Endothelial cell of umbilical vein (primary cell): ENCODE measurements around the gene NLRC3. TPM values are rescaled to one million over a fixed set of nuclear protein-coding genes. Genes with fewer than 3 reads are reported as not detected.

Source experiments
- BruUV-seq: library from RNA; stranded (reverse); fragments of 400-500 nt; replicated peaks from 2 replicates; lab custom pipeline; 2021; lab: Mats Ljungman, UMichigan
- CTCF ChIA-PET: fragments of 300-600, 350-600 bp; sonication (Branson Sonifier 250); formaldehyde crosslinking; loops from one replicate; lab custom pipeline; 2021; ENCODE audit warnings: antibody characterized with exemption, inconsistent platforms; lab: Charles Lee
- POLR2A ChIA-PET: fragments of 300-600, 350-600 bp; sonication (Branson Sonifier 250); formaldehyde crosslinking; loops from one replicate; lab custom pipeline; 2021; ENCODE audit warnings: antibody characterized with exemption, inconsistent platforms; lab: Charles Lee
- DNase-seq: peaks from one replicate; pipeline ENCODE4 v3.0.0-alpha.2; 2011; ENCODE audit warnings: low read depth, low spot score
- FAIRE-seq: peaks from 2 replicates; lab custom pipeline; 2011; peaks lifted over from hg19 to GRCh38; lab: Jason Lieb, UNC
- H2AFZ ChIP-seq: 2 replicates; pipeline ENCODE4 v1.6.0; 2012; ENCODE audit warnings: low read depth, low read length, control low read depth, inconsistent platforms
- H3K27ac ChIP-seq: 2 replicates; pipeline ENCODE4 v1.5.1; 2011; ENCODE audit warnings: low read depth, mild to moderate bottlenecking, control low read depth, low read length, moderate library complexity; ENCODE audit not compliant: insufficient read depth
- H3K27me3 ChIP-seq, 2 experiments: 2 replicates each; pipeline versions ENCODE4 v1.6.0 to v1.6.1; 2011; ENCODE audit warnings: low read length in 2 of 2, mixed read lengths in 1 of 2; ENCODE audit not compliant: control insufficient read depth in 2 of 2, insufficient read depth in 2 of 2
- H3K36me3 ChIP-seq, 2 experiments: 2 replicates in 1 of 2; 3 replicates in 1 of 2; pipeline ENCODE4 v1.5.1; 2011; ENCODE audit warnings: low read length in 2 of 2, mild to moderate bottlenecking in 1 of 2, moderate library complexity in 1 of 2; ENCODE audit not compliant: control insufficient read depth in 2 of 2, insufficient read depth in 2 of 2; ENCODE audit errors: extremely low read depth in 1 of 2
- H3K4me1 ChIP-seq: 3 replicates; pipeline ENCODE4 v1.5.1; 2011; ENCODE audit warnings: mild to moderate bottlenecking, low read length; ENCODE audit not compliant: control insufficient read depth, insufficient read depth; ENCODE audit errors: extremely low read depth
- H3K4me2 ChIP-seq: 2 replicates; pipeline ENCODE4 v1.6.1; 2011; ENCODE audit warnings: low read length, control low read depth, mixed read lengths; ENCODE audit not compliant: insufficient read depth
- H3K4me3 ChIP-seq, 3 experiments: fragments of 200-600 bp in 1 of 3; sonication (generic), shearing (Covaris generic) in 1 of 3; replicated peaks in 1 of 3; 2 replicates each; pipeline ENCODE4 v1.5.1; 2011 to 2016; ENCODE audit warnings: control low read depth in 3 of 3, low read length in 3 of 3, mild to moderate bottlenecking in 2 of 3, inconsistent platforms in 1 of 3, low read depth in 1 of 3, moderate library complexity in 1 of 3; ENCODE audit not compliant: insufficient read depth in 1 of 3
- H3K79me2 ChIP-seq: 2 replicates; pipeline ENCODE4 v1.6.0; 2012; ENCODE audit warnings: low read length, inconsistent platforms; ENCODE audit not compliant: control insufficient read depth, insufficient read depth
- H3K9ac ChIP-seq: replicated peaks from 2 replicates; pipeline ENCODE3; 2011; ENCODE audit warnings: low read length, control low read depth; ENCODE audit not compliant: insufficient read depth; ENCODE audit errors: extremely low read depth
- H3K9me1 ChIP-seq: replicated peaks from 3 replicates; pipeline ENCODE4 v1.6.0; 2011; ENCODE audit warnings: mild to moderate bottlenecking, low read length; ENCODE audit not compliant: control insufficient read depth, insufficient read depth; ENCODE audit errors: extremely low read depth
- H3K9me3 ChIP-seq: replicated peaks from 2 replicates; pipeline ENCODE4 v1.5.1; 2012; ENCODE audit warnings: low read length, inconsistent platforms; ENCODE audit not compliant: control insufficient read depth, insufficient read depth
- H4K20me1 ChIP-seq: replicated peaks from 2 replicates; pipeline ENCODE3; 2011; ENCODE audit warnings: mild to moderate bottlenecking, low read length; ENCODE audit not compliant: control insufficient read depth, insufficient read depth; ENCODE audit errors: extremely low read depth
- EZH2 ChIP-seq: IDR thresholded peaks from 2 replicates; pipeline ENCODE4 v1.6.1; 2012; ENCODE audit warnings: borderline replicate concordance, low read depth, mild to moderate bottlenecking, moderate library complexity, low read length, inconsistent platforms; ENCODE audit not compliant: severe bottlenecking
- FOS ChIP-seq: IDR thresholded peaks from 2 replicates; pipeline ENCODE4 v1.6.1; 2011; ENCODE audit warnings: mild to moderate bottlenecking, low read length, moderate library complexity, borderline replicate concordance; ENCODE audit not compliant: insufficient read depth
- GATA2 ChIP-seq: IDR thresholded peaks from 2 replicates; pipeline ENCODE4 v1.7.0; 2011; ENCODE audit warnings: low read depth, mild to moderate bottlenecking, moderate library complexity, mixed read lengths, low read length; ENCODE audit not compliant: insufficient read length, insufficient read depth
- JUN ChIP-seq: IDR thresholded peaks from 2 replicates; pipeline ENCODE4 v1.6.1; 2011; ENCODE audit warnings: borderline replicate concordance, low read depth; ENCODE audit not compliant: insufficient read length, insufficient read depth
- MYC ChIP-seq: IDR thresholded peaks from one replicate; pipeline ENCODE4 v1.6.1; 2011; ENCODE audit warnings: mild to moderate bottlenecking, low read depth, low read length
- POLR2A ChIP-seq: IDR thresholded peaks from 2 replicates; pipeline ENCODE4 v1.6.1; 2012; ENCODE audit warnings: low read depth, mild to moderate bottlenecking, control low read depth, low read length
- POLR2AphosphoS5 ChIP-seq: IDR thresholded peaks from 2 replicates; pipeline ENCODE4 v1.6.1; 2012; ENCODE audit warnings: low read depth, mild to moderate bottlenecking, control low read depth, low read length, moderate library complexity; ENCODE audit not compliant: insufficient read depth
- dilution Hi-C: fragments of 300-500 bp; cut with MboI; formaldehyde crosslinking; loops from one replicate; pipeline ENCODE4 v1.15.0; 2019; ENCODE audit warnings: low sequenced_read_pairs; ENCODE audit not compliant: extremely low pct_ligation_motif_present
- intact Hi-C: fragments of 100-400 bp; cut with micrococcal nuclease; formaldehyde crosslinking; loops from one replicate; pipeline ENCODE4 v1.10.0; 2022
- polyA plus RNA-seq, 4 experiments: library from polyadenylated mRNA; depleted of rRNA in 3 of 4; stranded (reverse) in 3 of 4; unstranded in 1 of 4; fragments of >200 nt; gene quantifications; 2 replicates each; pipeline versions ENCODE4 v1.2.1 to v1.2.3, GENCODE V29; 2011 to 2012; ENCODE audit warnings: missing spikeins in 1 of 4
- total RNA-seq: library from RNA; stranded (reverse); gene quantifications from 2 replicates; pipeline ENCODE4 v1.2.3, GENCODE V29; 2021
- TF ChIP-seq, protein P1 (sequence below), 2 donors: IDR thresholded peaks; 1 replicate in 1 of 2; 2 replicates in 1 of 2; pipeline ENCODE4 v1.5.1; 2011; ENCODE audit warnings: low read length in 2 of 2, mild to moderate bottlenecking in 2 of 2, moderate library complexity in 2 of 2, control low read depth in 1 of 2, inconsistent platforms in 1 of 2, low read depth in 1 of 2; ENCODE audit not compliant: insufficient read depth in 1 of 2; ENCODE audit errors: extremely low read depth in 1 of 2
- TF ChIP-seq, protein P2 (sequence below): IDR thresholded peaks from 2 replicates; pipeline ENCODE4 v1.6.1; 2011; ENCODE audit not compliant: insufficient read depth, insufficient read length

The NLRC3 gene
- total and polyA plus RNA-seq, 2 donors (not counting 3 experiments of a cell fraction or from before 2014, with no cell fraction given): 0.84 to 3.4 TPM

GRCh38 chr16:3597226-3597625 is 20.0 kb upstream of the NLRC3 start:
- H3K9me3 ChIP-seq: no peaks in the 10 kb centered on the region
- no peaks in the 10 kb centered on the region for H3K36me3 ChIP-seq
- no peak overlapping the region for H3K4me2 ChIP-seq
- no peaks in the 10 kb centered on the region for H3K79me2 ChIP-seq
- FAIRE-seq (no peak), DNase-seq (no peak)
- no TSS peak for BruUV-seq
- H3K4me3 ChIP-seq: no peak overlapping the region
- dilution Hi-C loops (no loop called here), intact Hi-C loops (no loop called here)
- H3K4me1 ChIP-seq: no peaks in the 10 kb centered on the region
- H3K27ac ChIP-seq: no peak overlapping the region
- H4K20me1 ChIP-seq: no peaks in the 10 kb centered on the region
- ChIA-PET CTCF (no interaction called here), POLR2A (no interaction called here)
- H3K9ac ChIP-seq: no peak overlapping the region
- H3K9me1 ChIP-seq: no peaks in the 10 kb centered on the region
- H2AFZ ChIP-seq: no peak overlapping the region
- H3K27me3 ChIP-seq: no peaks in the 10 kb centered on the region
- TF ChIP-seq POLR2AphosphoS5 (no peak), FOS (no peak), GATA2 (no peak), MYC (no peak), POLR2A (no peak), EZH2 (no peak), JUN (no peak)
- TF ChIP-seq, protein P1, sequence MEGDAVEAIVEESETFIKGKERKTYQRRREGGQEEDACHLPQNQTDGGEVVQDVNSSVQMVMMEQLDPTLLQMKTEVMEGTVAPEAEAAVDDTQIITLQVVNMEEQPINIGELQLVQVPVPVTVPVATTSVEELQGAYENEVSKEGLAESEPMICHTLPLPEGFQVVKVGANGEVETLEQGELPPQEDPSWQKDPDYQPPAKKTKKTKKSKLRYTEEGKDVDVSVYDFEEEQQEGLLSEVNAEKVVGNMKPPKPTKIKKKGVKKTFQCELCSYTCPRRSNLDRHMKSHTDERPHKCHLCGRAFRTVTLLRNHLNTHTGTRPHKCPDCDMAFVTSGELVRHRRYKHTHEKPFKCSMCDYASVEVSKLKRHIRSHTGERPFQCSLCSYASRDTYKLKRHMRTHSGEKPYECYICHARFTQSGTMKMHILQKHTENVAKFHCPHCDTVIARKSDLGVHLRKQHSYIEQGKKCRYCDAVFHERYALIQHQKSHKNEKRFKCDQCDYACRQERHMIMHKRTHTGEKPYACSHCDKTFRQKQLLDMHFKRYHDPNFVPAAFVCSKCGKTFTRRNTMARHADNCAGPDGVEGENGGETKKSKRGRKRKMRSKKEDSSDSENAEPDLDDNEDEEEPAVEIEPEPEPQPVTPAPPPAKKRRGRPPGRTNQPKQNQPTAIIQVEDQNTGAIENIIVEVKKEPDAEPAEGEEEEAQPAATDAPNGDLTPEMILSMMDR (IDR thresholded peaks at IDR 0.05; ENCODE audit: extremely low read depth in 1 of 2, insufficient read depth in 1 of 2, low read depth in 1 of 2, low read length in 2 of 2): no peak
- TF ChIP-seq, protein P2, sequence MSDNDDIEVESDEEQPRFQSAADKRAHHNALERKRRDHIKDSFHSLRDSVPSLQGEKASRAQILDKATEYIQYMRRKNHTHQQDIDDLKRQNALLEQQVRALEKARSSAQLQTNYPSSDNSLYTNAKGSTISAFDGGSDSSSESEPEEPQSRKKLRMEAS: no peak
